AG20443 (cell line): ENCODE measurements around the gene AMDHD2.

ENCODE experiments used
- DNase-seq: peaks from one replicate; pipeline ENCODE4 v3.0.0; 2012; ENCODE audit warnings: low spot score, mixed read lengths

The AMDHD2 gene

DNA sequence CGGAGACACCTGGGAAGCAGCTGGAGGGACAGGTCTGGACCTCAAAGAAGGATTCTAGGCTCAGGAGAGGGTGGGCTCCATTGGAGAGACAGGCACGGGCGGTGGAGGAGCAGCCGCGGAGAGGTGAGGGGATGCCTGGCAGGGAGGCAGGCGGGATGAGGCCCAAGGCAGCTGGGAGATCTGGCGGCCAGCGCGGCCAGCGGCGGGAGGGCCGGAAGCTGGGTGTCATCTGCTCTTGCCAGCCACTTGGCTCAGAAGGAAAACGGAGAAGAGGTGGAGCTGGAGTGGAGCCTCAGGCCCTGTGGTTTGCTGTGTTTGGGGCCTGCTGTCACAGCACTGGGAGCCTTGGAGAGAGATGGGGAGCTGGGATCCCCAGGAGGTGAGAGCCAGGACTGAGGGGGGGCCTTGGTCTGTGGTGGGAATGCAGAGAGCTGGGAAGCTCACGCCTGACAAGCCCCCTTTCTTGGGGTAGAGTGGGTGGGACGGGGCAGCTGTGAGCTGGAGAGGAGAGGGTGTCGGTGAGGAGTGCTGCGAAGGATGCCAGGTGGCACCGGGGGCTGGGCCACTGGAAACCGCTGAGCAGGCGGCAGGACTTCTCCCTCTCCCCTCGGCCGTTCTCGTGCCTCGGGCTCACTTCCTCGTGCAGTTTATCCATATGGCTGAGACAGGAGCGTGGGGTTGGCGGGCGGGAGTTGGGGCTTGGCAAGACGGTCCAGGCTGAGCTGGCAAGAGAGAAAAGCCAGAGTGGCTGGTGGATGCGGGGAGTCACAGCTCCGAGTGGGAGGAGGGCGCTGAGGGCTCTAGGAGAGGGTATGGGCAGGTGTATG, 37.2 kb upstream of the AMDHD2 start:
- DNase-seq = peak; percentile 92

DNA sequence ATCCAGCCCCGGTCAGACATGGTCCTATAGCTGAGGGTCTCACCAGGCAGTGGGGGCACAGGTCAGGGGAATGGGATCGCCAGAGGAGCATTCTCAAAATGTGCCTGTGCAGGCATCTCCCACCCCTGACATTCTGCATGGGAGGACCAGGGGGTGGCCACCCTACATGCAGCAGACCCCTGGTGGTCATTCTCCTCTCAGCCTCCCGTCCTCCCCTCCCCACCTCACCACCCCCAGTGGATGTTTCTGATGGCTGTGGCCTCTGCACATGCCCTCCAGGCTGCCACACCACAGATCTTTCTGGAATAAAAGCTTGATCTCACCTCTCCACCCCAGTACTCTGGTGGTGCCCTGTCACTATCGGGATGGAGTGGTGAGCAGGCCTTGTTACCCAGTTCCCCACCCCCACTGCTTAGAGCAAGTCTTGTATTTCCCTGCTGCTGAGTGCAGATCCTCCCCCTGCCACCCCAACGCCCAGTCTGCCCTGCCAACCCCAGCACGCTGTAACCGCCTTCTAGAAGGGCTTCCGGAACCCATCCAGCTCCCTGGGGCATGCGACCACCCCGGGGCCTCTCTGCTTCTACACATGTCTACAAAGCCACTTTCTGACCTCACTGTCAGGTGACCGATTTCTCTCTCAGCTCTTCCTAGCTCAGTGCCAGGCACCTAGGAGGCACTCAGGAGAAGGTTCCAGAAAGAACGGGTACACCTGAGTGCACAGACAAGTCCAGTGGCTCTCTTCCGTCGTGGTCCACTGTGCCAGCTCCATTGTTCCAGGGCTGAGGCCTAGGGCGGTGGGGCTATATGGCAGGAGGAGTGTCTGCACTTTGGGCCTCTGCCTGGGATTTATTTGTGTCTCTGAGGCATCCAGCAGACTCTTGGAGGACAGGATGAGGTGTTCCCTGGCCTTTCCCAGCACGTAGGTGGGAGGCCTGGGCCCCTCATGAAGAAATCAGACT, 36.0 kb upstream of the AMDHD2 start:
- no peak for DNase-seq

DNA sequence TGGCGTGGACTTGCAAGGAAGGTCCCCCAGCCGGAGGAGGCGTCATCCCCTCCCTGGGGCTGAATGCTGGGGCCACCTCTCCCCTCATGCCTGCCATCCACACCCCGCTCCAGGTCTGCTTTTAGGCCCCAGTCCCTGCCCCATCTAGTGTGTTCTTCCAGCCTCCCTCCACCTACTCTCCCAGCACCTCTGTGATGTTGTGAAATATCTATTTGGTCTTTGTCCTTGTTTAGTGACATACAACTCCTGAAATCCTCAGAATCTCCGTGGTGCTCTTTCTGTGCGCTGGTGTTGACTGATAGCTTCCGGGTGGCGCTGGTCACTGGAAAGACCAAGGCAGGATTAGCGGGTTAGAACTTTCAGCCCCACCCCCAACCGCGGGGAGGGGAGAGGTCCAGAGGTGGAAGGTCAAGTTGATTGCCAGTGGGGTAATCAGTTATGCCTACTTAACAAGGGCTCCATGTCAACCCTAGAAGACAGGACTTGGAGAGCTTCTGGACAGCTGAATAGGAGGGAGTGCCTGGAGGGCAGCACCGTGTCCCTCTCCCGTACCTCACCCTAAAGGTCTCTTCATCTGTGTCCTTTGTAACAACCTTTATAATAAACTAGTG, 35.2 kb upstream of the AMDHD2 start:
- no peak for DNase-seq

DNA sequence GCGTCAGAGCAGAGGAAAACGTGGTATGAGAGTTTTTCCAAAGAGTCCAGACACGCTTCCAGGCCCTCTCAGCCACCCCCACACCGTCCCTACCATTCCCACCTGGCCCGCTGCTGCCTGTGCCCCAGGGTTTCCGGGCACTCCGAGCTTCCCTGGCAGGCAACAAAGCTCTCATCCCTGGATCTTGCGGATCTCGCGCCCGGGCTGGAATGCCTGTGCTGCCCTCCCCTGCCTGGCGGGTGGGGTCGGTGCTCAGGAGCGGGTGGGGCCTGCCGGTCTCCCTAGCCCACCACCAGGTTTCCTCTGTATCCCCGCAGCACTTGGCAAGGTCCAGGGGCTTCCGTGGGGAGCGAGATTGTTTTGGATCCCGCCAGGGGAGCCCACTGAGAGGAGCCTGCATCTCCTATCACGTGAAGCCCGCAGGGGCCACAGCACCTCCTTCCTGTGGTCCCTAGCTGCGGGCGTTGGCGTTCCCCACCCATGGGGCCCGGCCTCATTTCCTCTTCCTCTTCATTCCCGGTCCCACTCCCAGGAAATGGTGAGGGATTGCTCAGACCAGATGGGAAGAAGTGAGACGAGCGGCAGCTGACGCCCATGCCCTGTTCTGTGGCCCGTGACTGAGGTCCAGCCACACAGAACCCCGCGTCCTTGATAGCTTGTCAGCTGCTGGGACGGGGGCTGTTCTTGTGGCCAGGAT, 34.2 kb upstream of the AMDHD2 start:
- no peak for DNase-seq

DNA sequence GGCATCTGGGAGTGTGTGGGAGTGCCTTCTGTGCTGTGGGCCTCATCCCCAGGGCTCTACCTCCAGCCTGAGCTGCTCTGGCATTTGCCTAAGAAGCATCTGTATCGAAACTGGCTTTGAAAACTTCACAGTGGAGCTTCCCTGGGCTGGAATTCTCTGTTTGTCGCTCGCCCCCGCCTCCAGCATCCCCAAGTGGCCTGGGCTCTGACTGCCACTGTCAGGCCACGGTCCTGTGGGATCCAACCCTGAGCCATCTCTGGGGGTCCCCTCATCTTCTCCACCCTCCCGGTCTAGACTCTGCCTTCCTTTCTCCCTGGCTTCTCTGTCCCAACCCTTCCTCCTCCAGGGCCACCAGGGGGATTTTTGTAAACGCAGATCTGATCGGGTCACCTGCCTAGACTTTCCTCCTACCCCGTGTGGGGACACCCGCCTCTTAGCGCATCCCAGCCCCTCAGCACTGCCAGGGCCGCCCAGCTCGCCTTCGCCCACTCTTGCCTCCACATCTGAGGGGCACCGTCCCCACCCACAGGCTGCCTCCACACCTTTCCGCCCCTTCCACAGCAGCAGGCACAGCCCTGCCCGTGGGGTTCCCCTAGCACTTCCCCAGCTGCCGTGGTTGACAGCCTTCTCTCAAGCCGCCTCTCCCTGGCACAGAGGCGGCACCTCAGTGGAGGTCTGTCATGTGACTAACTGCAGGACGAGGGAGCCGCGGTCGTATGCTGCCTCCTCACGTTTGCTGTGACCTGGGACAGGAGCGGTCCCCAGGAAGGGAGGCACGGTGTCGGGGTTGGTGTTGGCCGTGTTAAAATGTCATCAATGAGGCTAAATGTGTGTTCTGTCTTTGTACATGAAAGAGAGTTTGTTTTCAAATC, 33.3 kb upstream of the AMDHD2 start:
- DNase-seq = no peak

DNA sequence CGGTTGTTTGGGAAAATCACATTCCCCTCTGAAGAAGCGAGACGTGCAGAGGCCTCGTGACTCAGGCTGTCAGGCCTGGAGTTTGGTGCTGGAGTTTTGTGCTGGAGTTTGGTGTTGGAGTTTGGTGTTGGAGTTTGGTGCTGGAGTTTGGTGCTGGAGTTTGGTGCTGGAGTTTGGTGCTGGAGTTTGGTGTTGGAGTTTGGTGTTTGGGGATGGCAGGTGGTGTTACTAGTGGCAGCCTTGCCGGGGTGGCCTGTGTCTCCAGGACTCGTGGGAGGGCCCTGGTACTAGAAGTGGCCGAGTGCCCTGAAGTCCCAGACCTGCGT, 32.7 kb upstream of the AMDHD2 start:
- no peak for DNase-seq

DNA sequence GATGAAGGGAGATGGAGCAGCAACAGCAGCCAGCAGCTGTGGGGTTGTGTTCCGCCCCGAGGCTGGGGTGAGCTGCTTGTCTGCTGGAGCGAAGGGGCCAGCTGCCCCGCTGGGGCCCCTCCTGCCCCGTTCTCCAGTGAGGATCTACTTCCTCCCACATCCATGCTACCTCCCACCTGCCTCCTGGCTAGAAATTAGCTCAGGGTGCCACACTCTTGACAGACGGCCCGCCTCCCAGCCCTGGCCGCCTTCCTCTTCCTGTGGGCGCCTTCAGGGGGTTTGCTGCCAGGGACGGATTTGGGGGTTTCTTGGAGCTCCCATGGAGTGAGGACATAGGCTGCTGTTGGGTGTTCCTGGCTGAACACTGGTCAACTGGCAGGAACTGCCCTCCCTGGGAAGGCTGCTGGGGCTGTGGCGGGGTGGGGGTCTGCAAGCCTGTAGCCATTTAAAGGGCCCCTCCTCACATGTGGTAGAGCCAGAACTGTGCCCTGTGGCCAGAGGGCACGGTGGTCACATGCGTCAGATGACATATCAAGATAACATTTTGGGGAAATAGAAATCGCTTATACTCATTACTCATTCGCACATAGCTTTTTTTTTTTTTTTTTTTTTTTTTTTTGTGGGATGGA, 32.2 kb upstream of the AMDHD2 start:
- DNase-seq = no peak

DNA sequence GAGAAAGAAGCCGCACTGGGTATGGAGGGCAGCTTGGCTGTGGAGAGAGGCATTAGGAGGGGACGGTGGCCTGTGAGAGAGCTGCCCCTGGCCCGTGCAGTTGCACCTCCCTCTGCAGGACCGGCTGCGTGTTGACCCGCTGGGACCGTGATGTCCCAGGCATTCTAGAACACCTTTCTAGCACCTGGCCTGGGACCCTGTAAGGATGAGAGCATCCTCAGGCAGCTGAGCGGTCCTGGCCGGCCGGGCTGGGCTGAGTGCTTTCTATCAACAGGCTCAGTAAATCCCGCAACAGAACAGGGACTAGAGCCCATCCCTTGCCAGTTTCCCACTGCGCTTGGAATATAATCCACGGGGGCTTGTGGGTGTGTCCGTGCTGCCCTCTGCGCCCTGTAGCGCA, 30.6 kb upstream of the AMDHD2 start:
- no peak for DNase-seq

DNA sequence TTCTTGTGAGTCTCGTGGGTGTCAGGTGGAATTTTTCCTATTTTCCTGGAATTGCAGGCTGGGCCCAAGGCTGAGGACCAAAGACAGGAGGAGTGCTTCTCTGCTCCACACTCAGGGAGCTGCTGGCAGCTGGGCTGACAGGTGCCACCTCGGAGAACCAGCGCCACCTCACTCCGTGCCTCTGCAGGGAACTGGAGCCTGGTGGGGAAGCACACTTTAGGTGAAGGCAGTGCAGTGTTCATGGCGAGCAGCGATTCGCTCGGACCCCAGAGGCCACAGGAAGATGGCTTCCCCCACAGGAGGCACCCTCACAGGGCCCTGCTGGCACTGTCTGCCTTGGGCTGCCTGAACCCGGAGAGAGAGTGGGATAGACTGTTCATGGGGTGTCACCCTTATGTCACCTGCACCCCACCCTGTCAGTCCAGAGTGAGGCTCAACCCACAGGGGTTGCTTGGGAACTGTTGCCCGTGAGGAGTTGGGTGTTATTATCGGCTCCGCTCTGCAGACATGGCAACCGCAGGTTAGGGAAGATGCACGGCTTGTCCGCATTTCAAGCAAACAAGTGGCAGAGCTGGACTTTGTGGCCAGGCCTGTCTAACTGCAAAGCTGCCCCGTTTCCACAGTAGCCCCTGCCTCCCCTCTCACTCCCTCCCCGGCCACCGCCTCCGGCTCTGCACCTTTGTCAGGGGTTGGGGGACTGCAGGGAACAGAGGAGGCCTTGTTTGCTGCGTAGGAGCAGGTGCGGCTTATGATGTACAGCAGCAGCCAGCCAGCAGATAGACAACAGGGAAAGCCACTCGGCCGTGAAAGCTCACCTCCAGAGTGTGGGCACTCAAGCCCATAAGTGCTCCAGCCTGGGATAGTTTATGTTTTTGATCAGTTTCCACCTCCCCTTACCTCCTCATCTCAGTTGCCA, 29.7 kb upstream of the AMDHD2 start:
- no peak for DNase-seq

DNA sequence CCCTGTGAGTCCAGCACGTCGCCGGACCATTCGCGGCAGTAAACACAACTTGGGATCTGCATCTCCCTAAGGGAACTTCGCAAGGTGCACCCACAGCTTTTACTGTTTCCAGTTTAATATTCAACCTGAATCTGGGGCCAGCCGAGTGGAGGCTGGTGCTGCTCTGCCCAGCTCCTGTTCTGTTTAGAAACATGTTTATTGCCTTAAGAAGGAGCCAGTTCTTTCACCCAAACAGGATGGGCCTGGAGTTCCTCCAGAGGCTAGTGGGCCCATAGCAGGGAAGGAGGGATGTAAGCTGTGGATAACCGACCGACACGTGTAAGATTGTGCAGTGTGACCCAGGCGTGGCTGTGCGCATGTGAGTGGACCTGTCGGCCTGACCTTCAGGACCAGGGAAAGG, 27.9 kb upstream of the AMDHD2 start:
- DNase-seq = no peak

DNA sequence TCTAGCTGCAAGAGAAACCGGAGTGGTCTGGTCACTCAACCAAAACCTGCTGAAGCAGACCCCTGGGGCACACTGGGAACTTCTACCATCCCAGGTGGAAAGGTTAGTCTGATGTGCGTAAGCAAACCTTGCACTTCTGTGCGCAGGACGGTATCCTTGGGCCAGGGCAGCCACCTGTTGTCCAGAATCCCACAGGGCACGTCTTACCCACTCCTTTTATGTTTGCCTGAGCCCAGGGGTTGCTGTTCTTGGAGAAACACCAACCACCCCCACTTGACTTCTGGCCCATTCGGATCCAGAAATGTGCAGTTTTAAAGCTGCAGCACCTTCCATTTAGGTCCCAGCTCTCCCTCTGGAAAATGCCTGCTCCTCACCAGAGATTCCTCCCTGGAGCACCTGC, 26.6 kb upstream of the AMDHD2 start:
- DNase-seq = no peak

DNA sequence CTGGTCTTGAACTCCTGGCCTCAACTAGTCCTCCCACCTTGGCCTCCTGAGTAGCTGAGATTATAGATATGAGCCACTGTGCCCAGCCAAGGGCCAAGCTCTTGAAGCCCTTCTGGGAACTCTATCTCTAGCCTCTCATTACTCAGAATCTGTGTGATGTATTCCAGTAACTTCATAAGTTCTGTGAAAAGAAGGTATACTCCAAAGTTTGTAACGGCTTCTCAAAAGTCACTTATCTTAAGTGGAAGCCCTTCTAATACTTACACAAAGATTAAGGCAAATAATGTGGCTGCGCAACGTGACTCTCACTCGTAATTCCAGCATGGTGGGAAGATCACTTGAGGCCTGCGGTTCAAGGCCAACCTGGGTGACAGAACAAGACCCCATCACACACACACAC, 25.6 kb upstream of the AMDHD2 start:
- no peak for DNase-seq

DNA sequence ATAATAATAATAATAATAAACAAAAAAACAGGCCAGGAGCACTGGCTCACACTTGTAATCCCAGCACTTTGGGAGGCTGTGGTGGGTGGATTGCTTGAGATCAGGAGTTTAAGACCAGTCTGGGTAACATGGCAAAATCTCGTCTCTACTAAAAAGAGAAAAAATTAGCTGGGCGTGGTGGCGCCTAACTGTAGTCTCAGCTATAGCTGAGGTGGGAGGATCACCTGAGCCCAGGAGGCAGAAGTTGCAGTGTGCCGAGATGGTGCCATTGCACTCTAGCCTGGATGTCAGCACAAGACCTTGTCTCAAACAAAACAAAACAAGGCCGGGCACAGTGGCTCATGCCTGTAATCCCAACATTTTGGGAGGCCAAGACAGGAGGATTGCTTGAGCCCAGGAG, 25.1 kb upstream of the AMDHD2 start:
- no peak for DNase-seq

DNA sequence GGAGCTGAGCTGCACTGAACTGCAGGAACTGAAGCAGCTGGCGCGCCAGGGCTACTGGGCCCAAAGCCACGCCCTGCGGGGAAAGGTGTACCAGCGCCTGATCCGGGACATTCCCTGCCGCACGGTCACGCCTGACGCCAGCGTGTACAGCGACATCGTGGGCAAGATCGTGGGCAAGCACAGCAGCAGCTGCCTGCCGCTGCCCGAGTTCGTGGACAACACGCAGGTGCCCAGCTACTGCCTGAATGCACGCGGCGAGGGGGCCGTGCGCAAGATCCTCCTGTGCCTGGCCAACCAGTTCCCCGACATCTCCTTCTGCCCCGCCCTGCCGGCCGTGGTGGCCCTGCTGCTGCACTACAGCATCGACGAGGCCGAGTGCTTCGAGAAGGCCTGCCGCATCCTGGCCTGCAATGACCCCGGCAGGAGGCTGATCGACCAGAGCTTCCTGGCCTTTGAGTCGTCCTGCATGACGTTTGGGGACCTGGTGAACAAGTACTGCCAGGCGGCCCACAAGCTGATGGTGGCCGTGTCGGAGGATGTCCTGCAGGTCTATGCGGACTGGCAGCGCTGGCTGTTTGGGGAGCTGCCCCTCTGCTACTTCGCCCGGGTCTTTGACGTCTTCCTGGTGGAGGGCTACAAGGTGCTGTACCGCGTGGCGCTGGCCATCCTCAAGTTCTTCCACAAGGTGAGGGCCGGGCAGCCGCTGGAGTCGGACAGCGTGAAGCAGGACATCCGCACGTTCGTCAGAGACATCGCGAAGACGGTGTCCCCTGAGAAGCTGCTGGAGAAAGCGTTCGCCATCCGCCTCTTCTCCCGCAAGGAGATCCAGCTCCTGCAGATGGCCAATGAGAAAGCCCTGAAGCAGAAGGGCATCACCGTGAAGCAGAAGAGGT, 23.7 kb upstream of the AMDHD2 start:
- no peak for DNase-seq

DNA sequence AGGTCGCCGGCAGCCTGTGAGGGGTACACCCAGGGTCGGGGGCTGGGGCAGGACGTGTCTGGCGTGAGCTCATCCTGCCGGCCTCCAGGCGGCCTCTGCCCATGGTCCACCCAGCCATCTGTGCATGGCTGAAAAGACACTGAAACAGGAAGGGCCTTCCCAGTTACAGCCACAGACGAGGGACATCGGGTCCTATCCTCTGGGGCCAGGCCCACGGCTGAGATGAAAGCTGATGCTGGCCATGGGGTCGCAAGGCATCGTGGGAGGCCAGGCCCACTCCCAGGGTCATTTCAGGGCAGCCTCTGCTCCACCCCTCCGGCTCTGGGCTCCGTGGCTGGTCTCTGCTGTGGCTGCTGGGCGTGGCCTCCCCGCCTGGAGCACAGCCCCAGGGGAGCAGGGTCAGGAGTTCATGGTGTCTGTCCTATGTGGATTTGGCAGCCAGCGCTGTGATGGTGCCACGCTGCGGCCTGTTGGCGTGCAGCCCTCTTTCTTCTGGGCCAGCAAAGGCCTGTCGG, 23.0 kb upstream of the AMDHD2 start:
- DNase-seq = peak; percentile 81

DNA sequence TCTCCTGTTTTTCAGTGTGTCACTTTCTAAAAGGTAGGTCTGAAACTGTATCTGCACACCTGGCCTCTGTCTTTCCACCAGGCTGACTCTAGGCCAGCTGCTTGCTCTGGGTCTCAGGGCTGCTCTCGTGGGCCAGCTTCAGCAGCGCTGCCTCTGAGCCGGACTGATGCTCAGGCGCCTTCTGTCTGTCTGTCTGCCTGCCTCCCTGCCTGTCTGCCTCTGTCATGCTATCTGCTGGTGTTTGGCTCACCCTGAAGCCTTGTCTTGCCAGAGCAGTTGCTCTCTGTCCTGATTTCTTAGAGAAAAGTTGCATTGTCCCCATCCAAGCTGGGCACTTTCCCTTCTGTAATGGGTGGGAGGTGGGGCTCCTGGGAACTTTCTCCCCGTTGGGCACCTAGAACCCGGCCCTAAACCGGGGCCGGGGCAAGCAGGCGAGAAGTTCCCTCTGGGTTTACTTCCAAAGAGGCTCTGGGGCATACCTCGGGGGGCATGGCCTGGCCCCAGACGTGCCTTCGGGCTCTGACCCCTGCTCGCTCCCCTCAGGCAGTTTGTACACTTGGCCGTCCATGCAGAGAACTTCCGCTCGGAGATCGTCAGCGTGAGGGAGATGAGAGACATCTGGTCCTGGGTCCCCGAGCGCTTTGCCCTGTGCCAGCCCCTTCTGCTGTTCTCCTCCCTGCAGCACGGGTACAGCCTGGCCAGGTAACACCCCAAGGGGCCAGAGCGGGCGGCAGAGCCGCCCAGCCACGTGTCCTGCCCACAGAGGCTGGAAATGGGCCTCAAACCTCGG, 22.3 kb upstream of the AMDHD2 start:
- DNase-seq = no peak

DNA sequence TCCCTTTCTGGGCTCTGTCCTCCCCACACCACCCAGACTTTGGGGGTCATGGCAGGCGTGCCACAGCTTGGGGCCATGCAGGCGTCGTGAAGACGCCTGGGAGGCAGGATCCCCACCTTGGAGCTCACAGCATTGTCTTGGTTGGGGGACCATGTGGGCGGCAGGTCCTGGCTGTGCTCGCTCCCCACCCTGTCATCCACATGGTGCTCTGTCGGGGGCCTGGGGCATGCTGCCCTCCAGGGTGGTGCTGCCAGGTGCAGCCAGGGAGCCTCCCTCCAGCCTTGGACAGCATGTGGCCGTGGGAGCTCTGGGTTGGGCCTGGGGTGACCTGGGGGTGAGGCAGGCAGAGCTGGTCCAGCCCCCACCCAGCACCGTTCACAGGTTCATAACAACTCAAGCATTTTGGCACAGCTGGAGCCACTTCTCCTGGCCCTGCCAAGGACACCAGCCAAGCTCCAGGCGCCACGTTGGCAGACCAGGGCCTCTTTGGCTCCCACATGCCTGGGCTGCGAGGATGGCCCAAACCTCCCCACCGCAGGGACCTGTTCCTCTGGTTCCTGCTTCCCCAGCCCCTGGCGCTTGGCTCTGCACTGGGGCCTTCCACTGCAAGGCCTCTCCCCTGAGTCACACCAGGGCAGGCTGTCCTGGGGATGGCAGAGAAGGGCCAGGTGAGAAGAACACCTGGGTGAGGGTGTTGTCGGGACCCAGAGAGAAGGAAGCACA, 21.5 kb upstream of the AMDHD2 start:
- no peak for DNase-seq
